Peyer's patch (tissue), 4 donors: Measurements from ENCODE around the gene PCBP3. TPM values are rescaled to one million over a fixed set of nuclear protein-coding genes. Genes with fewer than 3 reads are reported as not detected.

Experiments used
- DNase-seq, 3 donors: peaks; one replicate each; pipeline ENCODE4 v3.0.0-alpha.2; 2017 to 2019
- H3K27ac ChIP-seq, 4 donors: fragments of 200-600 bp; sonication (generic); one replicate each; pipeline ENCODE4 v1.5.1; 2016 to 2019
- H3K27me3 ChIP-seq, 2 donors: fragments of 200-600 bp; sonication (generic); one replicate each; pipeline ENCODE4 v1.5.1; 2019
- H3K36me3 ChIP-seq, 3 donors: fragments of 200-600 bp; sonication (generic); one replicate each; pipeline ENCODE4 v1.5.1; 2016 to 2019
- H3K4me1 ChIP-seq, 4 donors: fragments of 200-600 bp; sonication (generic); one replicate each; pipeline ENCODE4 v1.5.1; 2016 to 2019
- H3K4me3 ChIP-seq, 4 donors: fragments of 200-600 bp; sonication (generic); 1 replicate in 3 of 4; 2 replicates in 1 of 4; pipeline ENCODE4 v1.5.1; 2016 to 2019; ENCODE audit warnings: mild to moderate bottlenecking in 1 of 4
- H3K9me3 ChIP-seq, 4 donors: fragments of 200-600 bp; sonication (generic); one replicate each; pipeline ENCODE4 v1.5.1; 2016 to 2019; ENCODE audit warnings: mild to moderate bottlenecking in 1 of 4
- POLR2A ChIP-seq, 2 donors: fragments of 450-650 bp; IDR thresholded peaks; one replicate each; pipeline ENCODE4 v1.5.1; 2017; ENCODE audit warnings: antibody characterized with exemption in 2 of 2, mild to moderate bottlenecking in 2 of 2, moderate library complexity in 2 of 2
- total RNA-seq, 4 donors: library from RNA; depleted of rRNA; stranded (reverse); fragments of >200 nt; gene quantifications; one replicate each; pipeline ENCODE4 v1.1.0, GENCODE V29; 2016
- TF ChIP-seq, protein P1 (sequence below), 6 experiments: fragments of 450-650 bp in 4 of 6; fragments of 200-600 bp in 2 of 6; sonication (generic) in 1 of 6; IDR thresholded peaks; one replicate each; pipeline ENCODE4 v1.5.1; 2017 to 2019; ENCODE audit warnings: antibody characterized with exemption in 6 of 6, mild to moderate bottlenecking in 3 of 6, moderate library complexity in 1 of 6

Gene PCBP3
- total RNA-seq, 4 donors from 2014 or later: 1.1 to 6.0 (median 4.4) TPM; not detected in 1

GRCh38 chr21:45942755-45943629 is 299.5 kb downstream of the PCBP3 start:
- no peak overlapping the region for H3K4me3 ChIP-seq
- H3K4me1 ChIP-seq: no peaks in the 10 kb centered on the region
- no peaks in the 10 kb centered on the region for H3K36me3 ChIP-seq
- no peaks in the 10 kb centered on the region for H3K9me3 ChIP-seq
- H3K27ac ChIP-seq: no peak overlapping the region
- TF ChIP-seq, protein P1, sequence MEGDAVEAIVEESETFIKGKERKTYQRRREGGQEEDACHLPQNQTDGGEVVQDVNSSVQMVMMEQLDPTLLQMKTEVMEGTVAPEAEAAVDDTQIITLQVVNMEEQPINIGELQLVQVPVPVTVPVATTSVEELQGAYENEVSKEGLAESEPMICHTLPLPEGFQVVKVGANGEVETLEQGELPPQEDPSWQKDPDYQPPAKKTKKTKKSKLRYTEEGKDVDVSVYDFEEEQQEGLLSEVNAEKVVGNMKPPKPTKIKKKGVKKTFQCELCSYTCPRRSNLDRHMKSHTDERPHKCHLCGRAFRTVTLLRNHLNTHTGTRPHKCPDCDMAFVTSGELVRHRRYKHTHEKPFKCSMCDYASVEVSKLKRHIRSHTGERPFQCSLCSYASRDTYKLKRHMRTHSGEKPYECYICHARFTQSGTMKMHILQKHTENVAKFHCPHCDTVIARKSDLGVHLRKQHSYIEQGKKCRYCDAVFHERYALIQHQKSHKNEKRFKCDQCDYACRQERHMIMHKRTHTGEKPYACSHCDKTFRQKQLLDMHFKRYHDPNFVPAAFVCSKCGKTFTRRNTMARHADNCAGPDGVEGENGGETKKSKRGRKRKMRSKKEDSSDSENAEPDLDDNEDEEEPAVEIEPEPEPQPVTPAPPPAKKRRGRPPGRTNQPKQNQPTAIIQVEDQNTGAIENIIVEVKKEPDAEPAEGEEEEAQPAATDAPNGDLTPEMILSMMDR (IDR thresholded peaks at IDR 0.05): no peak
- TF ChIP-seq POLR2A (IDR thresholded peaks at IDR 0.05): no peak
- DNase-seq: no peak
- H3K27me3 ChIP-seq: no peaks in the 10 kb centered on the region

- Histone ChIP-seq H3K4me3 (no peak overlapping the region), H3K36me3 (no peaks in the 10 kb centered on the region), H3K4me1 (no peaks in the 10 kb centered on the region), H3K27me3 (no peaks in the 10 kb centered on the region), H3K9me3 (no peaks in the 10 kb centered on the region), H3K27ac (no peak overlapping the region)
- DNase-seq: no peak
- TF ChIP-seq, protein P1 (IDR thresholded peaks at IDR 0.05): no peak
- TF ChIP-seq POLR2A (IDR thresholded peaks at IDR 0.05): no peak
These were observed 300.4 kb downstream of the PCBP3 start for GRCh38 chr21:45943630-45944540.

DNA sequence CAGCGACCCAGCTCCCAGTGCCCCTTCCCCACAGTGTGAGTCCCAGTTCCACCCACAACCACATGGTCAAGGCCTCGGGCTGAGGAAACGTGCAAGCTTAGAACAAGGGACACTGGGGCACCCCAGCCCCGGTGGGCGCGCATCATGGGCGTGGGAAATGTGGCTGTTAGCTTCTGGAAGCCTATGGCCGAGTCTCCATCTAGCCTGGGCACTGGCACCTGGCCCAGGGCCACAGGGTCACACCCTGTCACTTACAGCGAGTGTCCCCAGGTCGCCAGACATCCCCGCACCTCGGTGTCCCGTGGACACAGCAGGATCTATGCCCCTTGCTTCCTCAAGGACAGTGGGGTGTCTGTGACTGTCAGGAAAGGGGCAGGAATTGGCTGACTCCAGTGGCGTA is 301.1 kb downstream of the PCBP3 start:
- DNase-seq: peak in 1 of 3 donors; percentile 45
- H3K36me3 ChIP-seq: no peaks in the 10 kb centered on the region
- H3K9me3 ChIP-seq: no peaks in the 10 kb centered on the region
- H3K4me3 ChIP-seq: no peak overlapping the region
- H3K27me3 ChIP-seq: no peaks in the 10 kb centered on the region
- TF ChIP-seq, protein P1 (IDR thresholded peaks at IDR 0.05): no peak
- no peak for TF ChIP-seq POLR2A (IDR thresholded peaks at IDR 0.05)
- H3K4me1 ChIP-seq: no peaks in the 10 kb centered on the region
- no peak overlapping the region for H3K27ac ChIP-seq

- DNase-seq: peak in 1 of 3 donors; percentile 39
- H3K36me3 ChIP-seq: no peaks in the 10 kb centered on the region
- TF ChIP-seq, protein P1 (IDR thresholded peaks at IDR 0.05): no peak
- TF ChIP-seq POLR2A (IDR thresholded peaks at IDR 0.05): no peak
- no peaks in the 10 kb centered on the region for H3K9me3 ChIP-seq
- H3K27me3 ChIP-seq: no peaks in the 10 kb centered on the region
- H3K27ac ChIP-seq: no peak overlapping the region
- no peaks in the 10 kb centered on the region for H3K4me1 ChIP-seq
- no peak overlapping the region for H3K4me3 ChIP-seq
These were observed 301.7 kb downstream of the PCBP3 start for GRCh38 chr21:45945066-45945867.

- Histone ChIP-seq H3K9me3 (no peaks in the 10 kb centered on the region), H3K27ac (no peak overlapping the region), H3K27me3 (no peaks in the 10 kb centered on the region), H3K36me3 (no peaks in the 10 kb centered on the region), H3K4me1 (no peaks in the 10 kb centered on the region), H3K4me3 (no peak overlapping the region)
- TF ChIP-seq POLR2A (IDR thresholded peaks at IDR 0.05): no peak
- TF ChIP-seq, protein P1 (IDR thresholded peaks at IDR 0.05): no peak
- peak in 1 of 3 donors; percentile 41 for DNase-seq
These were observed 302.3 kb downstream of the PCBP3 start for GRCh38 chr21:45945868-45946210.
